Pancreas (tissue), 10 donors: ENCODE measurements around the gene AP1G2. TPM values are rescaled to one million over a fixed set of nuclear protein-coding genes. Genes with fewer than 3 reads are reported as not detected.
A peak's percentile ranks its signal among the peaks of the same experiment; 100 is the strongest.
"Not testable (repeated sequence)": the region's sequence is repeated elsewhere in the genome, so short reads cannot be mapped to it uniquely, and the experiment has no call there.

Source experiments
- ATAC-seq, 4 donors: fragments of 200-7000 bp; cut with Tn5 transposase; one replicate each; pipeline versions ENCODE4 v1.8.0 to v1.9.1; 2020; ENCODE audit warnings: mild to moderate bottlenecking in 4 of 4, moderate library complexity in 4 of 4
- DNase-seq, 6 donors: peaks; one replicate each; pipeline ENCODE4 v3.0.0-alpha.2; 2020
- FAIRE-seq: peaks from 2 replicates; lab custom pipeline; 2012; peaks lifted over from hg19 to GRCh38; lab: Jason Lieb, UNC
- H3K27ac ChIP-seq, 4 donors: fragments of 200-600 bp; sonication (generic); 1 replicate in 3 of 4; 2 replicates in 1 of 4; pipeline versions ENCODE4 v1.5.0 to v1.8.0; 2020
- H3K27me3 ChIP-seq, 4 donors: fragments of 200-600 bp; one replicate each; pipeline ENCODE4 v1.8.0; 2021
- H3K36me3 ChIP-seq, 3 donors: fragments of 200-600 bp; sonication (generic) in 1 of 3; one replicate each; pipeline versions ENCODE4 v1.5.0 to v1.8.0; 2020 to 2021
- H3K4me1 ChIP-seq, 3 donors: fragments of 200-600 bp; one replicate each; pipeline ENCODE4 v1.8.0; 2021
- H3K4me3 ChIP-seq, 4 donors: fragments of 200-600 bp; sonication (generic) in 2 of 4; one replicate each; pipeline versions ENCODE4 v1.5.0 to v1.8.0; 2020 to 2021
- H3K9me3 ChIP-seq, 4 donors: fragments of 200-600 bp; one replicate each; pipeline ENCODE4 v1.8.0; 2021
- WGBS, 2 donors: extraction: QIAGEN DNeasy Blood & Tissue Kit; methylation state at CpG; one replicate each; pipeline ENCODE4 v1.1.7; 2013; 5-methylcytosine and 5-hydroxymethylcytosine counted together
- intact Hi-C, 3 donors: fragments of 100-400 bp; cut with DNase I; formaldehyde crosslinking; loops; one replicate each; pipeline versions ENCODE4 v1.11.1 to v1.14.2; 2022
- polyA plus RNA-seq, 2 donors: library from polyadenylated mRNA; stranded (reverse); fragments of 200-250 nt; gene quantifications; one replicate each; pipeline ENCODE4 v1.2.3, GENCODE V29; 2013
- total RNA-seq, 6 donors: library from RNA; stranded (reverse); fragmentation: NEBNext Ultra II Directional in 4 of 6; extraction: Animal tissue kit (Norgen Biotek cat#: 25700) in 4 of 6; gene quantifications; one replicate each; pipeline versions ENCODE4 v1.2.1 to v1.2.4, GENCODE V29; 2021 to 2023
- TF ChIP-seq, protein P1 (sequence below), 4 donors: fragments of 200-600 bp; sonication (generic) in 3 of 4; IDR thresholded peaks; one replicate each; pipeline versions ENCODE4 v1.5.0 to v1.8.0; 2021; ENCODE audit warnings: antibody characterized with exemption in 4 of 4
- donor health status: healthy with polysubstance abuse.
- donor health status: DM: no; HTN: no; CAD: no; lungs with moderate emphysema.
- donor health status: DM: no; HTN: no; CAD: no.
- donor health status: control.
- donor health status: control.
- donor health status: Bipolar disorder and iron deficiency.
- donor health status: DM: yes; HTN: yes; CAD: no.
- donor health status: DM: no; HTN: no; CAD: no.
- donor health status: DM: no; HTN: no; CAD: no.
- donor health status: DM: yes; HTN: yes; CAD: no.

The AP1G2 gene
- total and polyA plus RNA-seq, 8 donors, result 57.4 to 392 (median 85.3) TPM

DNA sequence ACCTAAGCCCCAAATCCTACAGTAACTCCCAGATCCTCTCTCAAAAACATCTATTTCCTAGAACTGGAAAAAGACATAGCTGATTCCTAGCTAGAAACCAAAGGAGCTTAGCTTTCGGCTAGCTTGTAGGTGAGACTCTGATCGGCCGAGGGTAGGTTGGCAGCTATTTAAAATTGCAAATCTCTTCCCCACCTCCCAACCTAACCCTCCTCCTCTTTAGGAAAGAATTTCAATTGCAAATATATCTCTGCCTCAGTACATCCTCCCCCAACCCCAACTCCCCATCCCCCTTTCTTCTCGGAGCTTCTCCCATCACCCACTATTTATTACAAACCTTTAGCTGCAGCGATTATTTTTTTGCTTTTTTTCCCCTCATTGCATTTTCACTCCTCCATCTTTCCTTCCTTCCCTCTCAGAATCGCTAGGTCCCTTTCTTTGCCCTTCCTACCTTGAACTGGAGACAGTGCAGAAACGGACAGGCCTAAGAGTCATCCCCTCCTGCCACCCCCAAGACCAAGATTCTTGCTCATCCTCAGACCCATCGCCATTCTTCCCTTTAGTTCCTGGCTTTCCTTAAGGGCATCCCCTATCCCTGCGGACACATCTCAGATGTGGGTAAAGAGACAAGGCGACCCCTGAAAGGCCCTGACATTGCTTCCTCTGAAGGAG, 29.4 kb downstream of the AP1G2 start:
- DNase-seq (no peak), ATAC-seq (no peak), FAIRE-seq (no peak)
- Histone ChIP-seq H3K9me3 (no peaks in the 10 kb centered on the region), H3K27me3 (no peaks in the 10 kb centered on the region), H3K4me1 (no peaks in the 10 kb centered on the region), H3K36me3 (no peaks in the 10 kb centered on the region), H3K27ac (no peak overlapping the region), H3K4me3 (no peak overlapping the region)
- intact Hi-C loops, result no loop called here
- WGBS, 2 donors, result 79 to 85% methylated on average over 10 of the region's 10 CpGs
- TF ChIP-seq, protein P1, sequence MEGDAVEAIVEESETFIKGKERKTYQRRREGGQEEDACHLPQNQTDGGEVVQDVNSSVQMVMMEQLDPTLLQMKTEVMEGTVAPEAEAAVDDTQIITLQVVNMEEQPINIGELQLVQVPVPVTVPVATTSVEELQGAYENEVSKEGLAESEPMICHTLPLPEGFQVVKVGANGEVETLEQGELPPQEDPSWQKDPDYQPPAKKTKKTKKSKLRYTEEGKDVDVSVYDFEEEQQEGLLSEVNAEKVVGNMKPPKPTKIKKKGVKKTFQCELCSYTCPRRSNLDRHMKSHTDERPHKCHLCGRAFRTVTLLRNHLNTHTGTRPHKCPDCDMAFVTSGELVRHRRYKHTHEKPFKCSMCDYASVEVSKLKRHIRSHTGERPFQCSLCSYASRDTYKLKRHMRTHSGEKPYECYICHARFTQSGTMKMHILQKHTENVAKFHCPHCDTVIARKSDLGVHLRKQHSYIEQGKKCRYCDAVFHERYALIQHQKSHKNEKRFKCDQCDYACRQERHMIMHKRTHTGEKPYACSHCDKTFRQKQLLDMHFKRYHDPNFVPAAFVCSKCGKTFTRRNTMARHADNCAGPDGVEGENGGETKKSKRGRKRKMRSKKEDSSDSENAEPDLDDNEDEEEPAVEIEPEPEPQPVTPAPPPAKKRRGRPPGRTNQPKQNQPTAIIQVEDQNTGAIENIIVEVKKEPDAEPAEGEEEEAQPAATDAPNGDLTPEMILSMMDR (IDR thresholded peaks at IDR 0.05), result no peak

- WGBS, 2 donors, result 73 to 74% methylated on average over 13 of the region's 13 CpGs
Measured at GRCh38 chr14:23537351-23538049, 30.1 kb downstream of the AP1G2 start.

GRCh38 chr14:23536906-23537305, 30.7 kb downstream of the AP1G2 start:
- ATAC-seq, H3K36me3 ChIP-seq, H3K9me3 ChIP-seq, FAIRE-seq, intact Hi-C loops, H3K27me3 ChIP-seq, DNase-seq, H3K4me1 ChIP-seq, H3K4me3 ChIP-seq, H3K27ac ChIP-seq: not testable (repeated sequence)
- WGBS, 2 donors, result 82 to 85% methylated on average over 6 of the region's 6 CpGs

More at GRCh38 chr14:23537351-23538049, 30.1 kb downstream of the AP1G2 start:
- intact Hi-C loops, result no loop called here
- Histone ChIP-seq H3K36me3 (no peaks in the 10 kb centered on the region), H3K27ac (no peak overlapping the region), H3K4me3 (no peak overlapping the region), H3K27me3 (no peaks in the 10 kb centered on the region), H3K9me3 (no peaks in the 10 kb centered on the region), H3K4me1 (no peaks in the 10 kb centered on the region)
- TF ChIP-seq, protein P1 (IDR thresholded peaks at IDR 0.05), result no peak
- ATAC-seq (no peak), FAIRE-seq (no peak), DNase-seq (peak in 1 of 6 donors; percentile 23)

GRCh38 chr14:23536494-23536893, 31.1 kb downstream of the AP1G2 start:
- DNase-seq, result no peak
- no peak overlapping the region for H3K27ac ChIP-seq
- intact Hi-C loops, result no loop called here
- ATAC-seq, result no peak
- no peak overlapping the region for H3K4me3 ChIP-seq
- no peaks in the 10 kb centered on the region for H3K36me3 ChIP-seq
- 79 to 84% methylated on average over 2 of the region's 2 CpGs for WGBS, 2 donors
- FAIRE-seq, result no peak
- no peaks in the 10 kb centered on the region for H3K27me3 ChIP-seq
- no peaks in the 10 kb centered on the region for H3K4me1 ChIP-seq
- TF ChIP-seq, protein P1 (IDR thresholded peaks at IDR 0.05), result no peak
- no peaks in the 10 kb centered on the region for H3K9me3 ChIP-seq

DNA sequence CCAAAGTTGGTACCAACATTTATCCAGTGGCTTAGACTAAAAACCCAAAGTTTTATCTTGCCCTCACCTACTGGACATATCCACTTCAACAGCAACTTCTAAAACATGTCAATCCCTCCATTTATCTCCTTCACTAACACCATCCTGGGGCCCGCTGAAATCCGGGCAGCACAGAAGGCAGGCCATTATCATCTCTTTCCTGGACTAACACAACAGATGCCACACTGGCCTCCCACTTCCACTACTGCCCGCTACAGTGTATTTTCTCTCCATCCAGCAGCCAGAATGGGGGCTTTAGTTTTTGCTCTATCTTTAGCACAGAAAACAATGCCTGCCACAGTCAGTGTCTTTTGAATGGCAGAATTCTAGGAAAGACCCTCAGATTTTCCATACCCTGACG, 31.6 kb downstream of the AP1G2 start:
- Histone ChIP-seq H3K9me3 (no peaks in the 10 kb centered on the region), H3K27ac (no peak overlapping the region), H3K4me3 (no peak overlapping the region), H3K27me3 (no peaks in the 10 kb centered on the region), H3K4me1 (no peaks in the 10 kb centered on the region), H3K36me3 (no peaks in the 10 kb centered on the region)
- DNase-seq, result no peak
- ATAC-seq, result no peak
- 75 to 81% methylated on average over 4 of the region's 4 CpGs for WGBS, 2 donors
- FAIRE-seq, result no peak
- TF ChIP-seq, protein P1 (IDR thresholded peaks at IDR 0.05), result no peak
- intact Hi-C loops, result no loop called here
